ENCODE results near the gene ISLR. TPM values are rescaled to one million over a fixed set of nuclear protein-coding genes. Genes with fewer than 3 reads are reported as not detected.

The ISLR gene
- total and polyA plus RNA-seq, 2 of the 8 experiments (the other 6 are each of a cell fraction or from before 2014, with no cell fraction given): 0.29 to 0.35 TPM

DNA sequence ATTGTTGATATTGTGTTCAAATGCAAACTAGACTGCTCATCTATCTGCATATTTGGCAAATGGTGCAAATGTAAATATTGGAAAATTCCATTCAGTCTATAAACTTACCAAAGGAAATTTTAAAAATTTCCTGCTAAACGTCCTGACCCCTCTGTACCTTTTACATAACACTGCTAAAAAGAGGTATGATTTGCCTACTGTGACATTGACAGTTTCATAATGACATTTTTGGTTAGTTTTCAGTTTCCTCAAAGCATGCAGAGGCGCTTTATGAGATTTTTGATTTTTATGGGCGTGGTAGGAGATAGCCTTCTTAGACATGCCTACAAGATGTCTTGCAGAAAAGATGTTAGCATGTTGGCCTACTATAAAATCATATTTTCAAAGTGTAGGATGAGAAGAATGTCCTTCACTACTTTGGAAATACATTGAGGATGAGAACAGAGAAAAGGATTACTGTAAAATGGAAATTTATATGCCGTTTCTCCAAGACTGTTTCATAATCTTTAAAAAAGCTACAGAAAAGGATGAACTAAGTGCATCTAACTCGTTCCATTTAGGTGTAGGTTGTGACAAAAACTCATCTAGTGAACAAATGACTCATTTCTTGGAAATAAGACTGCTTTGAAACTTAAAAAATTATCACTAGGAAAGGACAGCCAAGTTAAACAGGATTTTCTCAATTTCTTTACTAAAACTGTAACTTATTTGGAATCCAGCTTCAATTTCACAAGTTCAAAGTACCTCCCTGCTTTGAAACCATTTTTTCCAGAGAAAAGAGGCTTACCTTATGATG lies 14.5 kb upstream of the ISLR start:
- H3K14ac ChIP-seq (ENCODE audit: insufficient read length): no peak overlapping the region
- H3K56ac ChIP-seq (replicated peaks; ENCODE audit: insufficient read length, low read depth, low read length): no peak overlapping the region
- no peak overlapping the region for H3K4me3 ChIP-seq (ENCODE audit: extremely low read depth in 1 of 4, insufficient read depth in 2 of 4, low read depth in 3 of 4, low read length in 4 of 4)
- H2BK20ac ChIP-seq (ENCODE audit: low read length): no peak overlapping the region
- DNase-seq (ENCODE audit: low read depth in 1 of 2, low spot score in 2 of 2) (no peak), FAIRE-seq (no peak)
- no peak overlapping the region for H2BK120ac ChIP-seq (replicated peaks; ENCODE audit: low read depth, low read length)
- H2BK15ac ChIP-seq (ENCODE audit: low read length): no peak overlapping the region
- H4K91ac ChIP-seq (replicated peaks; ENCODE audit: insufficient read length, low read length): no peak overlapping the region
- no peaks in the 10 kb centered on the region for H3K36me3 ChIP-seq (ENCODE audit: control insufficient read depth in 2 of 4, insufficient read depth in 4 of 4, low read length in 3 of 4)
- H3K4me1 ChIP-seq (replicated peaks in 1 of 4; ENCODE audit: control insufficient read depth in 3 of 4, insufficient read depth in 4 of 4, low read length in 3 of 4): peaks cover 0 to 2% (median 0%) of the 10 kb centered on the region in 4 experiments; a peak in 1 of 7 replicates
- no peaks in the 10 kb centered on the region for H3K79me2 ChIP-seq (ENCODE audit: control insufficient read depth in 1 of 2, insufficient read depth in 2 of 2, low read length in 2 of 2)
- no peak overlapping the region for H3K18ac ChIP-seq (ENCODE audit: extremely low read depth, low read length)
- WGBS, 2 experiments (ENCODE audit: extremely low coverage in 1 of 2, insufficient coverage in 1 of 2, insufficient read length in 1 of 2, insufficient replicate concordance in 2 of 2, low coverage in 1 of 2, low lambda C conversion rate in 2 of 2, missing lambda C conversion rate in 1 of 2): 83% methylated on average over 5 of the region's 5 CpGs; no CpG with 5 or more reads in 1 of the 2 experiments
- no peak overlapping the region for H2BK12ac ChIP-seq (ENCODE audit: low read depth, low read length)
- no peak overlapping the region for H3K27ac ChIP-seq (ENCODE audit: low read depth, low read length)
- H2AK5ac ChIP-seq (ENCODE audit: low read depth, low read length): no peak overlapping the region
- no peak overlapping the region for H3K9ac ChIP-seq (replicated peaks in 1 of 4; ENCODE audit: extremely low read depth in 1 of 4, low read depth in 3 of 4, low read length in 3 of 4)
- H3K23me2 ChIP-seq (ENCODE audit: low read depth, low read length): no peaks in the 10 kb centered on the region
- no peaks in the 10 kb centered on the region for H3K79me1 ChIP-seq (ENCODE audit: low read depth, low read length)
- H3K27me3 ChIP-seq (replicated peaks in 1 of 4; ENCODE audit: control insufficient read depth in 3 of 4, extremely low read depth in 1 of 4, insufficient read depth in 3 of 4, low read length in 3 of 4): no peaks in the 10 kb centered on the region; a peak in 1 of 7 replicates
- CTCF ChIA-PET (ENCODE audit: partially characterized antibody): interaction anchor here (0.9 to 1.4 kb wide), 2 partner anchors 11 to 15 kb away, joined by 3 to 4 read pairs; no protein-coding TSS in a partner anchor
- no peak overlapping the region for H4K5ac ChIP-seq (ENCODE audit: insufficient read length, low read depth, low read length)
- no peaks in the 10 kb centered on the region for H4K20me1 ChIP-seq (replicated peaks in 1 of 2; ENCODE audit: control insufficient read depth in 1 of 2, insufficient read depth in 2 of 2, low read length in 2 of 2)
- H3K23ac ChIP-seq (ENCODE audit: insufficient read length): no peak overlapping the region
- H2AFZ ChIP-seq (ENCODE audit: low read length): no peak overlapping the region
- no peaks in the 10 kb centered on the region for H3K9me3 ChIP-seq (ENCODE audit: insufficient read depth in 2 of 2, low read depth in 1 of 2, low read length in 1 of 2)
- no peak overlapping the region for H3K4ac ChIP-seq (replicated peaks; ENCODE audit: insufficient read length, low read depth, low read length)
- POLR2A ChIA-PET (ENCODE audit: partially characterized antibody): interaction anchor here (0.5 kb wide), 2 partner anchors 9 to 14 kb away, joined by 3 to 5 read pairs; no protein-coding TSS in a partner anchor
- no peak overlapping the region for H4K8ac ChIP-seq (ENCODE audit: extremely low read depth, insufficient read depth, low read length)
- no peak for TF ChIP-seq EZH2 (IDR thresholded peaks at IDR 0.05; ENCODE audit: low read depth, low read length, severe bottlenecking)
- TF ChIP-seq RBBP5 (IDR thresholded peaks at IDR 0.05; ENCODE audit: borderline replicate concordance, low read depth, low read length): no peak
- no peak for TF ChIP-seq HDAC2 (IDR thresholded peaks at IDR 0.05; ENCODE audit: borderline replicate concordance in 1 of 2, low read depth in 2 of 2, low read length in 2 of 2)
- TF ChIP-seq RAD21 (IDR thresholded peaks at IDR 0.05 in 1 of 2, conservative IDR thresholded peaks at IDR 0.05 in 1 of 2; ENCODE audit: low read depth in 2 of 2, low read length in 2 of 2): no peak
- TF ChIP-seq GABPA (IDR thresholded peaks at IDR 0.05; ENCODE audit: borderline replicate concordance, insufficient read depth, low read length): no peak
- no peak for TF ChIP-seq KDM5A (IDR thresholded peaks at IDR 0.05; ENCODE audit: low read length)
- TF ChIP-seq GTF2F1 (IDR thresholded peaks at IDR 0.05; ENCODE audit: borderline replicate concordance, low read depth, low read length): no peak
- TF ChIP-seq TAF1 (IDR thresholded peaks at IDR 0.05; ENCODE audit: low read depth, low read length): no peak
- no peak overlapping the region for H3K4me2 ChIP-seq (ENCODE audit: insufficient read depth in 1 of 2, low read depth in 2 of 2, low read length in 2 of 2)
- no peak overlapping the region for H2BK5ac ChIP-seq (ENCODE audit: low read depth, low read length)

Measured in H1 (cell line).